ENCODE data around the gene ILDR2.
"Not testable (repeated sequence)": the region's sequence is repeated elsewhere in the genome, so short reads cannot be mapped to it uniquely, and the experiment has no call there.

Gene ILDR2

GRCh38 chr1:166882893-166883292 lies 92.4 kb downstream of the ILDR2 start:
- no peak for DNase-seq

- DNase-seq, result not testable (repeated sequence)
Observed at GRCh38 chr1:166878173-166878917, 97.0 kb downstream of the ILDR2 start.

- no peak for DNase-seq
Observed at GRCh38 chr1:166876540-166876838, 98.9 kb downstream of the ILDR2 start.

- DNase-seq, result peak; percentile 99
Observed at GRCh38 chr1:166875734-166876539, 99.4 kb downstream of the ILDR2 start, which contains the start of gene TADA1. Gene TADA1, minus strand, starts transcription at chr1:166876264. Its CDS starts 31 bp downstream, at chr1:166876233.

- DNase-seq, result no peak
Observed at GRCh38 chr1:166875302-166875733, 100.0 kb downstream of the ILDR2 start.

GRCh38 chr1:166874464-166874863 lies 100.9 kb downstream of the ILDR2 start:
- DNase-seq, result no peak

- DNase-seq, result no peak
Observed at GRCh38 chr1:166870584-166870983, 104.8 kb downstream of the ILDR2 start.

GRCh38 chr1:166869318-166870099 lies 105.8 kb downstream of the ILDR2 start:
- no peak for DNase-seq

- DNase-seq, result no peak
Observed at GRCh38 chr1:166868639-166869038, 106.7 kb downstream of the ILDR2 start.

GRCh38 chr1:166865926-166866325 lies 109.4 kb downstream of the ILDR2 start:
- no peak for DNase-seq

- DNase-seq, result no peak
Observed at GRCh38 chr1:166859597-166859996, 115.7 kb downstream of the ILDR2 start.

GRCh38 chr1:166858726-166859419 lies 116.5 kb downstream of the ILDR2 start:
- no peak for DNase-seq
